Liver (tissue), 9 donors: Measurements from ENCODE around the gene SLC25A48. TPM values are rescaled to one million over a fixed set of nuclear protein-coding genes. Genes with fewer than 3 reads are reported as not detected.

ENCODE experiments used
- DNase-seq: peaks from one replicate; pipeline ENCODE4 v3.0.0-alpha.2; 2017; ENCODE audit warnings: low spot score
- H3K27ac ChIP-seq, 2 donors: one replicate each; pipeline ENCODE4 v1.7.0; 2013; ENCODE audit warnings: inconsistent platforms in 2 of 2, low read length in 2 of 2, control low read depth in 1 of 2, low read depth in 1 of 2, mild to moderate bottlenecking in 1 of 2
- H3K27me3 ChIP-seq, 4 donors: one replicate each; pipeline versions ENCODE4 v1.6.1 to v1.7.0; 2013; ENCODE audit warnings: low read length in 3 of 4, inconsistent platforms in 1 of 4, mild to moderate bottlenecking in 1 of 4, moderate library complexity in 1 of 4; ENCODE audit not compliant: control insufficient read depth in 4 of 4, insufficient read depth in 4 of 4
- H3K36me3 ChIP-seq, 4 donors: one replicate each; pipeline versions ENCODE4 v1.6.1 to v1.7.0; 2013; ENCODE audit warnings: low read length in 3 of 4, mild to moderate bottlenecking in 3 of 4, low read depth in 1 of 4, moderate library complexity in 1 of 4; ENCODE audit not compliant: control insufficient read depth in 4 of 4, insufficient read depth in 3 of 4
- H3K4me1 ChIP-seq, 4 donors: one replicate each; pipeline versions ENCODE4 v1.6.1 to v1.7.0; 2013; ENCODE audit warnings: low read length in 3 of 4, mild to moderate bottlenecking in 3 of 4, moderate library complexity in 1 of 4; ENCODE audit not compliant: control insufficient read depth in 4 of 4, insufficient read depth in 4 of 4
- H3K4me3 ChIP-seq, 3 donors: one replicate each; pipeline versions ENCODE4 v1.6.1 to v1.7.0; 2013; ENCODE audit warnings: low read length in 3 of 3, control low read depth in 1 of 3, low read depth in 1 of 3, mild to moderate bottlenecking in 1 of 3
- H3K9ac ChIP-seq, 2 donors: one replicate each; pipeline ENCODE4 v1.7.0; 2013; ENCODE audit warnings: low read length in 2 of 2, mild to moderate bottlenecking in 2 of 2, moderate library complexity in 2 of 2, control low read depth in 1 of 2, low read depth in 1 of 2
- H3K9me3 ChIP-seq, 4 donors: one replicate each; pipeline versions ENCODE4 v1.6.1 to v1.7.0; 2013; ENCODE audit warnings: low read length in 3 of 4; ENCODE audit not compliant: control insufficient read depth in 4 of 4
- ATF3 ChIP-seq: IDR thresholded peaks from 2 replicates; pipeline ENCODE4 v1.6.1; 2016; ENCODE audit warnings: antibody characterized with exemption
- CTCF ChIP-seq: fragments of 150-350 bp; IDR thresholded peaks from 2 replicates; pipeline ENCODE4 v1.5.1; 2017; ENCODE audit warnings: improper control_type of control experiment, low read depth, low read length; ENCODE audit not compliant: missing input control
- EGR1 ChIP-seq, 2 donors: IDR thresholded peaks; 2 replicates each; pipeline ENCODE4 v1.6.1; 2016 to 2018; ENCODE audit warnings: antibody characterized with exemption in 2 of 2, low read depth in 2 of 2
- FOXA2 ChIP-seq: IDR thresholded peaks from 2 replicates; pipeline ENCODE4 v1.6.1; 2016; ENCODE audit warnings: antibody characterized with exemption
- GABPA ChIP-seq, 2 donors: IDR thresholded peaks in 1 of 2; conservative IDR thresholded peaks in 1 of 2; 2 replicates each; pipeline ENCODE4 v1.6.1; 2016; ENCODE audit warnings: antibody characterized with exemption in 2 of 2, mild to moderate bottlenecking in 1 of 2, moderate library complexity in 1 of 2
- HNF4A ChIP-seq, 2 donors: conservative IDR thresholded peaks; 2 replicates each; pipeline ENCODE4 v1.6.1; 2016; ENCODE audit warnings: antibody characterized with exemption in 2 of 2, mild to moderate bottlenecking in 2 of 2
- HNF4G ChIP-seq: IDR thresholded peaks from 2 replicates; pipeline ENCODE4 v1.6.1; 2016; ENCODE audit warnings: antibody characterized with exemption
- JUND ChIP-seq, 2 donors: IDR thresholded peaks; 2 replicates each; pipeline ENCODE4 v1.6.1; 2016; ENCODE audit warnings: antibody characterized with exemption in 2 of 2
- MAX ChIP-seq: IDR thresholded peaks from 2 replicates; pipeline ENCODE4 v1.6.1; 2016; ENCODE audit warnings: antibody characterized with exemption
- REST ChIP-seq: IDR thresholded peaks from 2 replicates; pipeline ENCODE4 v1.6.1; 2016; ENCODE audit warnings: antibody characterized with exemption, mild to moderate bottlenecking
- RXRA ChIP-seq, 2 donors: IDR thresholded peaks; 2 replicates each; pipeline ENCODE4 v1.6.1; 2017 to 2018; ENCODE audit warnings: antibody characterized with exemption in 2 of 2, mild to moderate bottlenecking in 1 of 2
- SP1 ChIP-seq: IDR thresholded peaks from 2 replicates; pipeline ENCODE4 v1.6.1; 2018; ENCODE audit warnings: antibody characterized with exemption, mild to moderate bottlenecking
- TAF1 ChIP-seq: conservative IDR thresholded peaks from 2 replicates; pipeline ENCODE4 v1.6.1; 2016; ENCODE audit warnings: antibody characterized with exemption, mild to moderate bottlenecking
- WGBS: extraction: QIAGEN DNeasy Blood & Tissue Kit; methylation state at CpG from one replicate; pipeline ENCODE4 v1.1.7; 2013; 5-methylcytosine and 5-hydroxymethylcytosine counted together
- polyA plus RNA-seq, 2 donors: library from polyadenylated mRNA; stranded (reverse) in 1 of 2; unstranded in 1 of 2; fragments of 200-250 nt in 1 of 2; fragments of >200 nt in 1 of 2; fragmentation: Nextera tagmentation in 1 of 2; extraction: Ambion mirVana in 1 of 2; gene quantifications; one replicate each; pipeline versions ENCODE4 v1.2.1 to v1.2.3, GENCODE V29; 2013 to 2015
- total RNA-seq, 2 donors: library from RNA; depleted of rRNA; stranded (reverse); fragments of >200 nt; gene quantifications; one replicate each; pipeline ENCODE4 v1.2.3, GENCODE V29; 2014
- donor health status: healthy.
- donor health status: healthy.
- donor health status: healthy.
- donor health status: healthy.
- donor health status: healthy.

Gene SLC25A48
- total and polyA plus RNA-seq, 4 donors = 0.24 to 1.1 (median 0.72) TPM

GRCh38 chr5:135840959-135841358, 6.5 kb downstream of the SLC25A48 start (continued):
- TF ChIP-seq CTCF (no peak), HNF4A (conservative IDR thresholded peaks at IDR 0.05) (no peak), FOXA2 (no peak)

GRCh38 chr5:135842737-135843136, 8.3 kb downstream of the SLC25A48 start:
- H3K9me3 ChIP-seq = no peaks in the 10 kb centered on the region
- no peaks in the 10 kb centered on the region for H3K4me1 ChIP-seq
- H3K4me3 ChIP-seq = no peak overlapping the region
- TF ChIP-seq SP1 (no peak), GABPA (IDR thresholded peaks at IDR 0.05 in 1 of 2, conservative IDR thresholded peaks at IDR 0.05 in 1 of 2) (no peak)
- 81% methylated on average over 4 of the region's 4 CpGs for WGBS
- H3K27ac ChIP-seq = no peak overlapping the region
- no peaks in the 10 kb centered on the region for H3K36me3 ChIP-seq
- no peak for DNase-seq
- no peak overlapping the region for H3K9ac ChIP-seq
- H3K27me3 ChIP-seq = no peaks in the 10 kb centered on the region

- DNase-seq = no peak
- Histone ChIP-seq H3K4me3 (no peak overlapping the region), H3K27me3 (no peaks in the 10 kb centered on the region), H3K27ac (no peak overlapping the region), H3K4me1 (no peaks in the 10 kb centered on the region), H3K36me3 (no peaks in the 10 kb centered on the region), H3K9ac (no peak overlapping the region), H3K9me3 (no peaks in the 10 kb centered on the region)
- WGBS = 91% methylated on average over 6 of the region's 6 CpGs
- TF ChIP-seq HNF4G (no peak), REST (no peak), HNF4A (conservative IDR thresholded peaks at IDR 0.05) (no peak)
These were observed 9.3 kb downstream of the SLC25A48 start for GRCh38 chr5:135843571-135844337.

GRCh38 chr5:135846311-135846710, 11.8 kb downstream of the SLC25A48 start:
- Histone ChIP-seq H3K4me3 (no peak overlapping the region), H3K27ac (no peak overlapping the region), H3K9me3 (no peaks in the 10 kb centered on the region), H3K9ac (no peak overlapping the region), H3K4me1 (no peaks in the 10 kb centered on the region), H3K27me3 (no peaks in the 10 kb centered on the region), H3K36me3 (no peaks in the 10 kb centered on the region)
- no peak for DNase-seq
- no peak for TF ChIP-seq RXRA (IDR thresholded peaks at IDR 0.05)
- no peak for TF ChIP-seq CTCF
- no peak for TF ChIP-seq ATF3
- TF ChIP-seq FOXA2 = no peak
- no peak for TF ChIP-seq HNF4G
- no peak for TF ChIP-seq SP1
- no peak for TF ChIP-seq JUND (IDR thresholded peaks at IDR 0.05)
- TF ChIP-seq MAX = no peak
- no peak for TF ChIP-seq EGR1 (IDR thresholded peaks at IDR 0.05; ENCODE audit: low read depth in 2 of 2)
- TF ChIP-seq TAF1 = no peak
